Measurements from ENCODE around the gene KCNC3. TPM values are rescaled to one million over a fixed set of nuclear protein-coding genes. Genes with fewer than 3 reads are reported as not detected.
A peak's percentile ranks its signal among the peaks of the same experiment; 100 is the strongest.
"Not testable (repeated sequence)": the region's sequence is repeated elsewhere in the genome, so short reads cannot be mapped to it uniquely, and the experiment has no call there.

The KCNC3 gene
- total RNA-seq, 4 donors from 2014 or later: 0.27 to 0.64 (median 0.49) TPM

- Histone ChIP-seq H3K4me3 (peak overlapping the region in 1 of 4 donors; percentile 45), H3K9me3 (no peaks in the 10 kb centered on the region), H3K27ac (peak overlapping the region; percentile 23 to 55 (median 50)), H3K27me3 (peaks cover 54% of the 10 kb centered on the region), H3K36me3 (no peaks in the 10 kb centered on the region), H3K4me1 (peaks cover 0 to 46% (median 39%) of the 10 kb centered on the region in 4 donors)
- 2 to 8% methylated on average over 7 to 20 of the region's 20 CpGs for WGBS, 2 donors (ENCODE audit: low coverage in 1 of 2)
- DNase-seq: no peak
- in situ Hi-C loops (cut with MboI; ENCODE audit: low pct_ligation_motif_present in 1 of 4, low pct_unique_long_range_greater_than_20kb in 1 of 4, low sequenced_read_pairs in 3 of 4) (no loop called here), intact Hi-C loops (cut with DNase I; ENCODE audit: low total_unique reads) (no loop called here)
- no peak for TF ChIP-seq EP300 (IDR thresholded peaks at IDR 0.05; ENCODE audit: low read depth)
- TF ChIP-seq POLR2AphosphoS5 (IDR thresholded peaks at IDR 0.05): no peak
- no peak for TF ChIP-seq CTCF (IDR thresholded peaks at IDR 0.05)
- no peak for TF ChIP-seq POLR2A (IDR thresholded peaks at IDR 0.05)
Measured at GRCh38 chr19:50332244-50333038, 3.3 kb upstream of the KCNC3 start.

GRCh38 chr19:50331994-50332243, 2.7 kb upstream of the KCNC3 start:
- Histone ChIP-seq H3K27me3 (peaks cover 60% of the 10 kb centered on the region), H3K27ac (peak overlapping the region in 1 of 4 donors; percentile 2), H3K4me3 (no peak overlapping the region), H3K4me1 (peaks cover 0 to 47% (median 39%) of the 10 kb centered on the region in 4 donors), H3K36me3 (no peaks in the 10 kb centered on the region), H3K9me3 (no peaks in the 10 kb centered on the region)
- DNase-seq: no peak
- intact Hi-C loops (cut with DNase I; ENCODE audit: low total_unique reads): no loop called here
- no peak for TF ChIP-seq POLR2AphosphoS5 (IDR thresholded peaks at IDR 0.05)
- no peak for TF ChIP-seq CTCF (IDR thresholded peaks at IDR 0.05)
- no peak for TF ChIP-seq POLR2A (IDR thresholded peaks at IDR 0.05)
- no peak for TF ChIP-seq EP300 (IDR thresholded peaks at IDR 0.05; ENCODE audit: low read depth)
- in situ Hi-C loops (cut with MboI; ENCODE audit: low pct_ligation_motif_present in 1 of 4, low pct_unique_long_range_greater_than_20kb in 1 of 4, low sequenced_read_pairs in 3 of 4): no loop called here
- WGBS, 2 donors (ENCODE audit: low coverage in 1 of 2): 0 to 33% methylated on average over 1 to 2 of the region's 2 CpGs

- Histone ChIP-seq H3K27me3 (peaks cover 65% of the 10 kb centered on the region), H3K4me1 (peaks cover 0 to 49% (median 39%) of the 10 kb centered on the region in 4 donors), H3K4me3 (peak overlapping the region in 3 of 4 donors; percentile 11 to 42 (median 18)), H3K9me3 (no peaks in the 10 kb centered on the region), H3K27ac (peak overlapping the region; percentile 17 to 38 (median 34)), H3K36me3 (no peaks in the 10 kb centered on the region)
- in situ Hi-C loops (cut with MboI; ENCODE audit: low pct_ligation_motif_present in 1 of 4, low pct_unique_long_range_greater_than_20kb in 1 of 4, low sequenced_read_pairs in 3 of 4) (no loop called here), intact Hi-C loops (cut with DNase I; ENCODE audit: low total_unique reads) (no loop called here)
- WGBS, 2 donors (ENCODE audit: low coverage in 1 of 2): 0 to 14% methylated on average over 6 to 10 of the region's 10 CpGs
- DNase-seq: no peak
- TF ChIP-seq CTCF (IDR thresholded peaks at IDR 0.05): no peak
- no peak for TF ChIP-seq EP300 (IDR thresholded peaks at IDR 0.05; ENCODE audit: low read depth)
- TF ChIP-seq POLR2A (IDR thresholded peaks at IDR 0.05): no peak
- no peak for TF ChIP-seq POLR2AphosphoS5 (IDR thresholded peaks at IDR 0.05)
Measured at GRCh38 chr19:50331221-50331993, 2.2 kb upstream of the KCNC3 start.

- peak; percentile 80 for DNase-seq
Measured at GRCh38 chr19:50330365-50331078, 1.3 kb upstream of the KCNC3 start.

GRCh38 chr19:50329926-50330294, 733 bp upstream of the KCNC3 start:
- peak overlapping the region in 2 of 4 donors; percentile 2 to 42 for H3K4me3 ChIP-seq
- DNase-seq; H3K36me3 ChIP-seq; intact Hi-C loops (cut with DNase I; ENCODE audit: low total_unique reads); in situ Hi-C loops (cut with MboI; ENCODE audit: low pct_ligation_motif_present in 1 of 4, low pct_unique_long_range_greater_than_20kb in 1 of 4, low sequenced_read_pairs in 3 of 4); H3K9me3 ChIP-seq: not testable (repeated sequence)
- peaks cover 3 to 57% (median 45%) of the 10 kb centered on the region in 4 donors for H3K4me1 ChIP-seq
- peaks cover 72% of the 10 kb centered on the region for H3K27me3 ChIP-seq
- WGBS, 2 donors (ENCODE audit: low coverage in 1 of 2): 13 to 14% methylated on average over 12 to 18 of the region's 18 CpGs
- peak overlapping the region; percentile 27 to 68 (median 48) for H3K27ac ChIP-seq

More at GRCh38 chr19:50330365-50331078, 1.3 kb upstream of the KCNC3 start:
- Histone ChIP-seq H3K4me3 (peak overlapping the region in 3 of 4 donors; percentile 11 to 42 (median 18)), H3K27ac (peak overlapping the region; percentile 17 to 68 (median 34)), H3K27me3 (peaks cover 72% of the 10 kb centered on the region), H3K36me3 (no peaks in the 10 kb centered on the region), H3K4me1 (peaks cover 3 to 57% (median 45%) of the 10 kb centered on the region in 4 donors), H3K9me3 (no peaks in the 10 kb centered on the region)
- in situ Hi-C loops (cut with MboI; ENCODE audit: low pct_ligation_motif_present in 1 of 4, low pct_unique_long_range_greater_than_20kb in 1 of 4, low sequenced_read_pairs in 3 of 4) (no loop called here), intact Hi-C loops (cut with DNase I; ENCODE audit: low total_unique reads) (no loop called here)
- 2 to 4% methylated on average over 21 to 48 of the region's 48 CpGs for WGBS, 2 donors (ENCODE audit: low coverage in 1 of 2)
- no peak for TF ChIP-seq POLR2AphosphoS5 (IDR thresholded peaks at IDR 0.05)
- TF ChIP-seq POLR2A (IDR thresholded peaks at IDR 0.05): no peak
- no peak for TF ChIP-seq EP300 (IDR thresholded peaks at IDR 0.05; ENCODE audit: low read depth)
- no peak for TF ChIP-seq CTCF (IDR thresholded peaks at IDR 0.05)

Data from transverse colon (tissue), 4 donors.